MM.1S (cell line): ENCODE data around the gene TFAP2A.
A peak's percentile ranks its signal among the peaks of the same experiment; 100 is the strongest.

Experiments used
- DNase-seq: peaks from one replicate; pipeline ENCODE4 v3.0.0-alpha.2; 2015
- H2AFZ ChIP-seq: fragments of 300-600 bp; sonication (generic); 2 replicates; pipeline ENCODE4 v1.6.0; 2016; ENCODE audit warnings: antibody characterized with exemption, low read length
- H3F3A ChIP-seq: fragments of 300-600 bp; sonication (generic); 2 replicates; pipeline ENCODE4 v1.6.1; 2016; ENCODE audit warnings: mild to moderate bottlenecking, antibody characterized with exemption, low read length, moderate library complexity, mixed read lengths; ENCODE audit not compliant: insufficient read depth
- H3K27ac ChIP-seq: fragments of 300-600 bp; sonication (generic); 2 replicates; pipeline ENCODE4 v1.5.1; 2016; ENCODE audit warnings: mild to moderate bottlenecking, low read length
- H3K27me3 ChIP-seq: fragments of 300-600 bp; sonication (generic); replicated peaks from 2 replicates; pipeline ENCODE4 v1.6.0; 2016; ENCODE audit warnings: low read length; ENCODE audit not compliant: insufficient read depth
- H3K36me3 ChIP-seq: fragments of 300-600 bp; sonication (generic); replicated peaks from 2 replicates; pipeline ENCODE4 v1.6.1; 2016; ENCODE audit warnings: mild to moderate bottlenecking, low read length, mixed read lengths; ENCODE audit not compliant: insufficient read depth
- H3K4me1 ChIP-seq: fragments of 300-600 bp; sonication (generic); 2 replicates; pipeline ENCODE4 v1.6.1; 2016; ENCODE audit warnings: low read length, mixed read lengths
- H3K4me2 ChIP-seq: fragments of 300-600 bp; sonication (generic); 2 replicates; pipeline ENCODE4 v1.6.0; 2016; ENCODE audit warnings: low read depth, low read length
- H3K4me3 ChIP-seq: fragments of 300-600 bp; sonication (generic); 2 replicates; pipeline ENCODE4 v1.5.1; 2016; ENCODE audit warnings: low read length, mixed read lengths
- H3K79me2 ChIP-seq: fragments of 300-600 bp; sonication (generic); 2 replicates; pipeline ENCODE4 v1.6.1; 2016; ENCODE audit warnings: mixed run types, low read length, mixed read lengths
- H3K9ac ChIP-seq: fragments of 300-600 bp; sonication (generic); 2 replicates; pipeline ENCODE4 v1.6.1; 2016; ENCODE audit warnings: low read length, mixed read lengths
- H3K9me2 ChIP-seq: fragments of 300-600 bp; sonication (generic); replicated peaks from 2 replicates; pipeline ENCODE4 v1.6.1; 2016; ENCODE audit warnings: mild to moderate bottlenecking, low read length, mixed read lengths; ENCODE audit not compliant: insufficient read depth
- H3K9me3 ChIP-seq: fragments of 300-600 bp; sonication (generic); replicated peaks from 2 replicates; pipeline ENCODE4 v1.6.1; 2016; ENCODE audit warnings: mild to moderate bottlenecking, low read length, mixed read lengths; ENCODE audit not compliant: insufficient read depth
- H4K20me1 ChIP-seq: fragments of 300-600 bp; sonication (generic); 2 replicates; pipeline ENCODE4 v1.6.1; 2016; ENCODE audit warnings: mild to moderate bottlenecking, low read length, moderate library complexity, mixed read lengths; ENCODE audit not compliant: insufficient read depth
- CTCF ChIP-seq: fragments of 300-600 bp; sonication (generic); IDR thresholded peaks from 2 replicates; pipeline ENCODE4 v1.5.1; 2016; ENCODE audit warnings: antibody characterized with exemption, low read length, mixed read lengths
- EZH2 ChIP-seq: fragments of 300-600 bp; sonication (generic); optimal IDR thresholded peaks from 2 replicates; pipeline ENCODE3; 2017; ENCODE audit warnings: low read depth, mild to moderate bottlenecking, antibody characterized with exemption, low read length, mixed read lengths
- EZH2phosphoT487 ChIP-seq: fragments of 300-600 bp; sonication (generic); IDR thresholded peaks from 2 replicates; pipeline ENCODE4 v1.6.1; 2018; ENCODE audit warnings: antibody characterized with exemption, low read length

TFAP2A gene

GRCh38 chr6:10385524-10386132, 29.2 kb downstream of the TFAP2A start:
- Histone ChIP-seq H3K36me3 (no peaks in the 10 kb centered on the region), H3K9ac (no peak overlapping the region), H3K9me3 (no peaks in the 10 kb centered on the region), H4K20me1 (no peaks in the 10 kb centered on the region), H3K27ac (no peak overlapping the region), H3K79me2 (no peaks in the 10 kb centered on the region), H3K4me1 (no peaks in the 10 kb centered on the region), H2AFZ (no peak overlapping the region), H3F3A (no peaks in the 10 kb centered on the region), H3K9me2 (no peaks in the 10 kb centered on the region), H3K4me2 (no peak overlapping the region), H3K4me3 (no peak overlapping the region), H3K27me3 (no peaks in the 10 kb centered on the region)
- DNase-seq: no peak
- no peak for TF ChIP-seq EZH2
- no peak for TF ChIP-seq CTCF
- TF ChIP-seq EZH2phosphoT487: no peak

- no peaks in the 10 kb centered on the region for H4K20me1 ChIP-seq
- H2AFZ ChIP-seq: no peak overlapping the region
- no peak overlapping the region for H3K9ac ChIP-seq
- no peak overlapping the region for H3K27ac ChIP-seq
- H3K4me1 ChIP-seq: no peaks in the 10 kb centered on the region
- no peaks in the 10 kb centered on the region for H3K9me2 ChIP-seq
- H3K9me3 ChIP-seq: no peaks in the 10 kb centered on the region
- H3K27me3 ChIP-seq: no peaks in the 10 kb centered on the region
- H3K79me2 ChIP-seq: no peaks in the 10 kb centered on the region
- H3K4me3 ChIP-seq: no peak overlapping the region
- H3K36me3 ChIP-seq: no peaks in the 10 kb centered on the region
- H3K4me2 ChIP-seq: no peak overlapping the region
- H3F3A ChIP-seq: no peaks in the 10 kb centered on the region
- TF ChIP-seq EZH2phosphoT487 (no peak), EZH2 (no peak), CTCF (no peak)
- no peak for DNase-seq
Observed at GRCh38 chr6:10384610-10385523, 30.0 kb downstream of the TFAP2A start.

DNA sequence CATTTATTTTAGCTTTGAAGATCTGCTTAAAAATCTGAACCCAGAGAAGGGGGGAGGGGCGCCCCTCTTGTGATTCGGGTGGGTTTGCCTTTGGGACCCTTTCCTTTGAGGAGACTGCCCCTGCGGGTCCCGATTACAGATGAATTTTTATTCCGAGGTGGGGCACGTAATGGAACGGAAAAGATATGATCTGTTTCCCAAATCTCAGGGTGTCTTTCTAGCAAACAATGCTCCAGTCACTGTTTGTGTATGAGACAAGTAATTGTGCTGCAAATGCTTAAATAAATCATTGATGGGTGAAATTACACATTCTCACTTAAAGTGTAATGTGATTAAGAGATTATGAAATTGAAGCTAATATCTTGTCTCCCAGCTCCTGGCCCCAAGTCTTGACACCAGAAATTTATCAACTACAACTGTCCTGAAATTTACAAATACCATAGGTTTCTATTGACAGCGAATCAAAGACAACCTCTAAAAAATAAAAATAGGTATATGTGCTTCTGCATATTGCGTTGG, 30.7 kb downstream of the TFAP2A start:
- H3K36me3 ChIP-seq: no peaks in the 10 kb centered on the region
- no peaks in the 10 kb centered on the region for H3K27me3 ChIP-seq
- H4K20me1 ChIP-seq: no peaks in the 10 kb centered on the region
- no peak overlapping the region for H3K27ac ChIP-seq
- H3K9ac ChIP-seq: no peak overlapping the region
- no peak for DNase-seq
- H3K4me1 ChIP-seq: no peaks in the 10 kb centered on the region
- H2AFZ ChIP-seq: no peak overlapping the region; the same call in 1 of the 2 replicates
- peak overlapping the region; percentile 45; the same call in 1 of the 2 replicates for H3K4me2 ChIP-seq
- H3K9me3 ChIP-seq: no peaks in the 10 kb centered on the region
- no peaks in the 10 kb centered on the region for H3K79me2 ChIP-seq
- H3K9me2 ChIP-seq: no peaks in the 10 kb centered on the region
- TF ChIP-seq EZH2 (no peak), CTCF (no peak), EZH2phosphoT487 (no peak)
- H3K4me3 ChIP-seq: peak overlapping the region; percentile 58; the same call in 1 of the 2 replicates
- no peaks in the 10 kb centered on the region for H3F3A ChIP-seq
